NCI-H2196 treated with DMSO at 0.1 percent for 48 hours (cell line): ENCODE results near the gene THBS3.
"Not testable (repeated sequence)": the region's sequence is repeated elsewhere in the genome, so short reads cannot be mapped to it uniquely, and the experiment has no call there.

ENCODE experiments used
- DNase-seq: peaks from one replicate; lab custom pipeline; 2025; ENCODE audit not compliant: unreplicated experiment; lab: John Stamatoyannopoulos, UW

Gene THBS3

DNA sequence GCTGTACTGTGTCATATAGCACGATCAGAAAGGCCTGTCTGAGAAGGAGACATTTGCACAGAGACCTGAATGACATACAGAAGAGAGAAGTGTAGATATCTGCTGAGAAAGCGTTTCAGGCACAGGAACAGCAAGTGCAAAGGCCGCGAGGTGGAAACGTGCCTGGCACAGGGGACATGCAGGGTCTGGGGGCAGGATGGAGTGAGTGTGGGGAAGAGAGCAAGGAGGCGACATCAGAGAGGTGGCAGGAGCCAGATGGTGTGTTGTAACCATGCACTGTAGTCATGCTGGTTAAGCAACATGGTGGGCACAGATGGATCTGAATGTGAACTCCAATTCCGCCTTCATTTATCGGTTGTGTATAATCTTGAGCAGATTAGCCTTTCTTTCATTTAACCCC is 47.6 kb downstream of the THBS3 start:
- DNase-seq, result no peak

DNA sequence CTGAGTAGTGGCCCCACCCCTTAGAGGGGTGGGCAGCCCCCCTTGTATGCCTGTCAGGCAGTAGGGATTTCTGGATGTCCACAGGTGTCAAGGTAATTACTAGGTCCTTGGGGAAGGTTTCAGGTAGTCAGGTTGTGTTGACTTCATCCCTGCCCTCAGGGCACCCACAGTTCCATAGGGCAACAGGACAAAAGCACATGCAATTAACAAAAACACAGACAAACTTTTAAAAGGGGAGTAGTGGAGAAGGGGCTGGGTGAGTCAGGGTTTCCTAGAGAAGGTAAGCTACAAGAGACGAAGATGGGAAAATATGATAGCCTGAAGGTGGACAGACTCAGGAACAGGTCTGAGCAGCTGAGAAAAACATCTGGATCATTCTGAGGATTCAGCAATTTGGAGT is 48.7 kb downstream of the THBS3 start:
- no peak for DNase-seq

DNA sequence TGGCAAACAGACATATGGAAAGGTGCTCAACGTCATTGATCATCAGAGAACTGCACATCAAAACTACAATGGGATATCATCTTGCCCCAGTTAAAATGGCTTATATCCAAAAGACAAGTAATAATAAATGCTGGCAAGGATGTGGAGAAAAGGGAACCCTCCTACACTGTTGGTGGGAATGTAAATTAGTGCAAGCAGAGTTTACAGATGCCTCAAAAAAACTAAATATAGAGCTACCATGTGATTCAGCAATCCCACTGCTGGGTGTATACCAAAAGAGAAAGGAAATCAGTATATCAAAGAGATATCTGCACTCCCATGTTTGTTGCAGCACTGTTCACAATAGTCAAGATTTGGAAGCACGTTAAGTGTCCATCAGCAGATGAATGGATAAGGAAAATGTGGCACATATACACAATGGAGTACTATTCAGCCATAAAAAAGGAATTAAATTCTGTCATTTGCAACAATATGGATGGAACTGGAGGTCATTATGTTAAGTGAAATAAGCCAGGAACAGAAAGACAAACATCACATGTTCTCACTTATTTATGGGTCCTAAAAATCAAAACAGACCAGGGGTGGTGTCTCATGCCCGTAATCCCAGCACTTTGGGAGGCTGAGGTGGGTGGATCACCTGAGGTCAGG is 51.6 kb downstream of the THBS3 start:
- DNase-seq, result not testable (repeated sequence)
